Embryonic facial prominence (tissue), 1 donor: ENCODE data around the gene EFNA2.

Experiments used
- DNase-seq: peaks from one replicate; pipeline ENCODE4 v3.0.0-alpha.2; 2016; ENCODE audit errors: extremely low spot score

Gene EFNA2

DNA sequence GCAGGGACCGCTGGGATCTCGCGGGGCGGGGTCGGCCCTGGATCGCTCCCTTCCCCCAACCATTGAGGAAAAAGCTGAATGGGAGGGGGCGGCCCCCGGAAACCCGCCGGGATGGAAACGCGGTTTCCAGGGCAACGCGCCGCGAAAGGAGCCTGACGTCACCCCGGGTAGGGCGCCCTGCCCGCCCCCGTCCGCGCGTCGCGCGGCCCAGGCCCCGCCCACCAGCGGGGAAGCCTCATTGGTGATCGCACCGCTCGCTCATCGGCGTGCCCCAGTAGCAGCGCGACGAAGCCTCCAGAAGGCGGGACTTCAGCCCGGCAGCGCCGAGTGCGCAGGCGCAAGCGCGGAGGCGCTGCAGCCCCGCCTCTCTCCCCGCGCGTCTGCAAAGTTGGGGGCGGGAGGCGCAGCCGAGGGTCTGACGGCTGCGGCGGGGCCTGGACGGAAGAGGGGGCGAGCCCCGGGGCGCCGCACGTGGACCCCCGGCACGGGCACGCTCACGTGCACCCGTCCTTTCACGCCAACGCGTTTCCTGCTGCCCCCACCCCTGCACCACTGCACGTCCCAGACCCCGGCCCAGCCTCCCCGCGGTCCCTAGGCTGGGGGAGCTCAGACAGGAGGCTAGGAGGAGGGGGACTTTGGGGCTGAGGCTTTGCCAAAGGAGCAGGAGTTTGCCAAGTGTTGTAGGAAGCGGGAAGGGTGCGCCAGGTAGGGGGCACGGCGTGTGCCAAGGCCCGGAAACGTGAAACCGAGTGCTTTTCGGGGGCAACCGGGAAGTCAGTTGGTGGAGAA lies 24.7 kb upstream of the EFNA2 start:
- DNase-seq, result peak; percentile 96

DNA sequence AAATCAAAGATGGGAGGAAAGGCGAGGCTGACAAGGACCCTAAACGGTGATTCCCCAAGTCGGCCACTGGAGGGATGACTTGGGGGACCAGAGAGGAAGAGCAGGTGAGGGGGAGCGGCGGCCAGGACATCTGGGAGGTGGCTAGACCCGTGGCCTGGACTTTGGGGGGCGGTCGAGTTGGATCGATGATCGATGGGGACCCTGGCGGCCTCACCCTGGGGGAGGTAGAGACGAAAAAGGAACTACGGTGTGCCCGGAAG lies 24.2 kb upstream of the EFNA2 start:
- DNase-seq, result no peak

DNA sequence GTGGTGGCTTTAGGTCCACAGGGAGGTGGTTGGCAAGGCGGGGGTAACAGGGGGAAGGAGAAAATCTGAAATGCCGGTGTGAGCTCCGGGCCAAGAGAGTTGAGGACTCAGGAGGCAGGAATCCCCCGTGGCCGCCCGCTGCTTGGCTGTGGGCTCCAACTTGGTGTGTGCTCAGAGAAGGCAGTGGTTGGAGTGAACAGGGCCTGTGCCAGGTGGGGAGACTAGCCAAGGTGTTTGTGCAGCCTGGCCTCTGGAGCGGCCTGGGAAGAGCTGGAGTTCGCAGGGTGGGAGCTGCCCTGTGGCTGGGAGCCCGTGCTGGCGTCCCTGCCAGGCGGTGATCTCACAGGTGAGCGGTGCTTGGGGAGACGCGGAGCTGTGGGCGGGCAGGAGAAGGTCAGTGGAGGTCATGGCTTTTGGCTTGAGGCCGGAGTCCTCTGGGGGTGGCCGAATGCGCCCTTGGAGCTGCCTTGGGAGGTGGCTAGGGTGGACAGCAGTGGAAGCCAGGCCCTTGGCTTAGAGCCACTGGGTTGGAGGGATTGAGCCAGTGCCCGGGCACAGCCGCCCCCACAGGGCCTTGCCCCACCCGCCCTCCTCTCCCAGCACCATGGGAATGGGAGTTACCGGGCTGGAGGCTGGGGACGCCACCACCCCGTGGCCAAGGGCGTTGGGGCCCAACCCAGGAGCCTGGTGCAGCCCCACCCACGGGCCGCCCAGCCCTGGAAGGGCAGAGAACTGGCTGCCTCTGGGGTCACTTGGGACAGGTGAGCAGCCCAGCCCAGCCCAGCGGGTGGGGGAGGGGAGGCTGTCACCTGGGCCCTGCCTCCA lies 23.7 kb upstream of the EFNA2 start:
- DNase-seq, result no peak

DNA sequence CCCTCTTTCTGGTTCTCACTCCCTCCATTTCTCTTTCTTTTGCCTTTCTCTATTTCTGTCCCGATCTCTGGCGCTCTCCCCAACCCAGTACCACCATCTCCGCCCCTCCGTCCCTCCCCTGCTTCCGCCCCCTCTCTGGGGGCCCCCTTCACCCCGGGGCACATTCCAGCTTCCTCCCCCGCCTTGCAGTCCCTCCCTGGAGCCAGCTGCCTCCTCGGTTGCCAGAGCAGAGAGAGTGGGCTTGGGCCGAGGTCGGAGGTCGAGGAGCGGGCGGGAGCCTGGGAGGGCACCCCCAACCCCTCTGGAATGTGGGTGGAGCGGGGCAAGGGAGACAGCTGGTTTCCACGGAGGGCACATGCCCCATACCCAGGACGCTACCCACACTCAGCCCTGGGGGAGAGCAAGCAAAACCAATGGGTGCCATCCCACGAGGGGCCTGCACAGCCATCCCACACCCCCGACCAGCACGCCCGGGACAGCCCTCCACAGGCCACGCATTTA lies 23.0 kb upstream of the EFNA2 start:
- no peak for DNase-seq

DNA sequence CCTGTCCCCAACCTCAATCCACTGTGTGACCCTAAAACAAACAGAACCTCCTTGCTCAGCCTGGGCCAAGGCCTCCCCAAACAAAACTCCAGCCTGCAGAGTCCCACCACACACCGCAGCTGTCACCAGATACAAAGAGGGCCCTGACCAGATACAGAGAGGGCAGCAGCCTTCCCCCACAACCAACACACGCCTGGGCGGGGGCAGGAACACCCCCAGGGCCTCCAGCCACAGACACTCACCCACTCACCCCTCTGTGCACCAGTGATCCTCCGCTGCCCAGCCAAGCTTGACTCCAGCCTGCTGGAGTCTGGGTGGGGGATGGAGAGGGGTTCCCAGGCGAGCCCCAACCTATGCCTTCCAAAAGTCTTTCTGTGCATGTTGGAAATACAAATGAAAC lies 22.5 kb upstream of the EFNA2 start:
- no peak for DNase-seq

DNA sequence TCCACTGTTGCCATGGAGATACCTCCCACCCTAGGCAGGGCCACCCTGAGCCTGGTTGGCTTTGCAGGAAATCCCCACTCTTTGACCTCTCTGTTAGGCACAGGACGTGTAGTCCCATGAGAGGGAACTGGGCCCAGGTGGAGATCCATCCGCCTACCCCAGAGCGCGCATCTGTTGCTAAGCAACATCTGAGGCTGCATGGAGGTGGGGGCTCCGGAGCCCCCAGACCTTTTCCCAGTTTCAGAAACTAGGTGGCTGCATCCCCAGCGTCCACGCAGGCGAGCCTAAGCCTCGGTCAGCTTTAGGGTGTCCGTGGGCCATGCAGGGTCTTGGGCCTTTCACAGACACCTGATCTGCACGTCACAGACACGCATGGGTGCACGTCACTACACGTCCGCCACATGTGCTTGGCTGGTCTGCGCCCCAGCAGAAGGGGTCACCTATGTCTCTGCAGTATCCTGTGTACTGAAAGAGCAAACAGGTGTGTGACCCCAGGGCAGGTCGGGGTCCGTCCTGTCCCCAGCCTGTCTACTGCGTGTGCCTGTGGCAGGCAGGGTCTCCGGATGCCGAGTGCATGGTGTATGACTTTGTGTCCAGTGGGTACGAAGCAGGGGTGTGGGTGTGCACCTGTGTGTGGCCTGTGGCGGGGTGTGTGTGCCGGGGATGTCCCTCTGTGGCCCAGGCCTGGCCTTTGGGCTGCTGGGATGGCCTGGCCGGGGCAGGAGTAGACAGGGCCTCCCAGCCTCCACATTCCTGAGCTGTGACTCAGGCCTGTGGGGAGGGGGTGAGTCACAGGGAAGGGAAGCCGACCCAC lies 20.7 kb upstream of the EFNA2 start:
- no peak for DNase-seq

DNA sequence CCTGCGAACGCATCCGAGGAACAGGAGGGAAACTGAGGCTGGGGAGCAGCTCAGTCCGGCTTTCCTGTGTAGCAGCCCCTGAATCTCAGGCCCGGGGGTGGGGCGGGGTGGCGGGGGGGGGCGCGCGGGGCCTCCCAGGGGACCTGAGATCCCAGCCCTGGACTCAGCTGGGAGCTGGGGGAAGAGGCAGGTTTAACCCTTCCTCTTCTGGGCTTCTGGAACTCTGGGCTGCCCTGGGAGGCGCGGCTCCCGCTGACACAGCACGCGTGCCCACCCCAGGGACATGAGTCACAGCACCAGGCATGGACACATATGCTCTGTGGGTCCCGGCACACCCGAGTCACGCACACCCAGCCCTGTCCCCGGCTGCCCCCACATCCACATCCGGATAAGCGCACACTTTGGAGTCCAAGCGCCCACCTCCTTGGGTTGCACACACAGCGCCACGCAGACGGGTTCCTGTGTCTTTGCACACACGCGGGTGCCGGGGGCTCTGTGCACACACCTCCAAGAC lies 20.0 kb upstream of the EFNA2 start:
- no peak for DNase-seq

DNA sequence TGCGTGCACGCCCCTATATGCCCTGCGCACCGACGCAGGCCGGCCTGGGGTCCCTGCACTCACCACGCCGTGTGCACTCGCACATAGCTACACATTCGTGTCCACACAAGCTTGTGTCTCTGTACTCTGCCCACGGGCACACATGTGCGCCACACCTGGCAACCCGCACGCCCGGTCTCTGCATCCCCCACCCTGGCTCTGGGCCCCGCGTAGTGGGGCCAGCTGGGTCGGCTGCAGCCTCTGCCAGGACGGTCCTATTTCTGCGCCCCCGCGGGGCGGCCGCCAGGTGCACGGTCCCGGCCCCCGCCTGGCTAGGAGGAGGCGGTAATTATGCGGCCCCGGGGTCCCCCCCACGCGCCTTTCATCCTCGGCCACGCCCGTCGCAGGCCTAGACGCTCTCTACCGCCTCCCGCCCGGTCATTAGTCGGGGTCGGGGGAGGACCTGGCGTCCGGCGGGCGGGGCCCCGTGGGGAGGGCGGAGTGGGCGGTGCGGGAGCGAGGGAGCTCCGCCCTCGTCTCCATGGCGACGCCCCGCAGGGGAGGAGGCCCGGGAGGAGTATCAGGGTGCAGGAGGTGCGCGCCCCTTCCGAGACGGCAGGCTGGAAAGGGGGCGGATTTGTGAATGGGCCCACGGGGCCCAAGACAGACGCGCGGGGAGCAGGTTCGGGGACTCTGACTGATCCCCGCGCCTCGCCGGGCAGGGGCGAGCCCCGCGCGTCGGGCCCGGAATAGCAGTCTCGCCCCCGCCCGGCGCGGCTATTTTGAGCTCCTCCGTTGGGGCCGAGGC lies 19.4 kb upstream of the EFNA2 start:
- DNase-seq, result no peak

DNA sequence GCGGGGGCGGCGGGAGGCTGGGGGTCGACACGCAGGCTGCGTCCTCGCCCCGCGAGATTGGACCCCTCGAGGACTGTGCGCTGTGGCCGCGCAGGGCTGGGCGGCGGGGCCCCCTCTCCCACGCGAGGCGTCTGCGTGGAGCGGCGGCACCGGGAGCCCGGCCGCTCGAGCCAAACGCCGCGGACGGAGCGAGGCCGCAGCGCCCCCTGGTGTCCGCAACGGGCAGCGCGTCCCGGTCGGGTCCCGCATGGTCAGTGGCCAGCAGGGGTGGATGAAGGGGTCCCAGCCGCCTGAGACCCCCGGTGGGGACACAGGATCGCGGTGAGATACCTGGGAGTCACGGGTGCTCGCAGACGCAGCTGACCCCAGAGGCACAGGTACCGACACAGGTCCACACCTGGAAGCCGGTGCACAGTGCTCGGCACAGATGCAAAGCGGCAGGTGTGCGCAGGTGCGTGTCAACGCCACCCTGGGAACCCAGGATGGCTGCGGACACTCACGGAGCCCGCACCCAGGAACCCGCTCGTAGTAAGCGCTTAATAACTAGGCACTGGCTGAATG lies 18.7 kb upstream of the EFNA2 start:
- no peak for DNase-seq

DNA sequence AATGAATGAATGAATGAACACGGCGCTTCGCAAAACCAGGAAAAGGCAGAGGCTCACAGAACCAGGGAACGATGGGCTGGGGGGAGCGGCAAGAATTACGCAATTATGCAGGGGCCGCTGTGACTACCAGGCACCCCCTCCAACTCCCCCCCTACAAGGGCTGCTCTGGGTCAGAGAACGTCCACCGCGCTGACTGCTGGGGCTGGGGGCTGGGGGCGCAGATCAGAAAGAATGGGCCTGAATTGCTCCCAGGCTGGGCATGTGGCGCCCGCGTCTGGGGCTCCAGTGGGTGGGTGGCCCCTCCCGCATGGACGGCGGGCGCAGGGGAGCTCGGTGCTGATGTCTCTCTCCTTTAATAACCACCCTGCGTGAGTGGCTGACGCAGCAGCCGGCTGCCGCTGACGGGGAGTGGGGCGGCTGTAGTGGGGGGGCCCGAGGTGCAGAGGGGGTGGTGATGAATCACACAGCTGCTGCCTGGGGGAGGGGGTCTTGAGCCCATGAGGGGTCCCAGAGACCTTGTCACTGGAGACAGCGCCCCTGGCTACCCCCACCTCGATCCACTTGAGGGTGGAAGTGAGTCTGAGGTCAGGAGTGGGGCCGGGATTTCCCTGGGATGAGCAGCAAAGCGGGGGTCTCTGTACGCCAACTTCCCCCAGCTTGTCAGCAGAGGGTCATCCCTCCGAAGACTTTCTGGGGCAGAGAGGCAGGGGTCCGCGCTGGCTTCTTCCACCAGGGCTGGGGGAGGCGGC lies 18.0 kb upstream of the EFNA2 start:
- DNase-seq, result no peak

DNA sequence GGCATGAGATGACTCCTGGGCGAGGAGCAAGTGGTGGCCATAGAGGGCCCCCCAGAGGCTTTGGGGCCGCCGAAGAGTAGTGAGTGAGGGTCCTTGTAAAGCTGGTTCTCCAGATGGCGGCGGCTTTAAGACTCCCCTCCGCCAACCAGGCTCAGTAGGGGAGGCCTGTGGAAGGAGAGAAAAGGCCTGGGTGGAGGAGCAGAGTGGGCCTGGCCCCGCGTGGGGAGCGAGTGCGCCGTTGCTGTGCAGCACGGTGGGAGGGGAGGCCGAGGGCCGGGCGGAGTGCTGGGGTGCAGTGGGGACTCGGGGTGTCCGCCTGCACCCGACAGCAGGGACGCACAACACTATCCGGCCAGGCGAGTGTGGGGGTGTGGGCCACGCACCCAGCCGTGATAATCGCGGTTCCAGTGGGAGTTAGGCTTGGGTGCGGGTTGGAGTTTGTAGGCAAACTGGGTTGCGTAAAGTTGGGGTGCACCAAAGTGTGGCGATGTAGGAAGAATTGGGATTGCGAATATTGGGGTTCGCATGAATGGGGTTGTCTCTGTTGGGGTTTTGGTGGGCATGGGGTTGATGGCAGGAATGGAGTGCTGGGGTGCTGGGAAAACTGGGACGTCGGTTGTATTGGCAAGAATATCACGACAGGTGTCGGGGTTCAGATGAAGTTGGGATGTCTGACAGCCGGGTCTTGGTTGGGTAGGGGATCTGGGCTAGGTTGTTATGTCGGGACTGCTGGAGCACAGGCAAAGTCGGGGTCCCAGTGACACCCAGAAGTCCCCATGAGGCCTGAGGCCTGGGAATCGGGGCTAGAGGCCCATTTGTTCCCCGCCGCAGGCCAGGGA lies 17.2 kb upstream of the EFNA2 start:
- DNase-seq, result no peak

DNA sequence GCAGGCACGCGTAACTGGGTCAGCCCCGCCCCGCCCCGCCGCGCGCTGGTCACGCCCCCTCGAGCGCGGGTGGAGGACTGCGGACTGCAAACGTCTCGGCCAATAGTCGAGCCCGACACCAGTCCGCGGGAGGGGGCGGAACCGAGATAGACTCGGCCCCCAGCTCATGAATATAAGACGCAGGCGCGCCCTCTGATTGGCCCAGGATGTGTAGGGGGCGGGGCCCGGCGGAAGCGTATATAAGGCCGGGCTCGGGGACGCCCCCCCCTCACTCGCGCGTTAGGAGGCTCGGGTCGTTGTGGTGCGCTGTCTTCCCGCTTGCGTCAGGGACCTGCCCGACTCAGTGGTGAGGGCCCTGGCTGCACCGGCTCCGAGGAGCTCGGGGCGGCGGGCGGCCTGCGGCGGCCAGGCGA lies 16.6 kb upstream of the EFNA2 start, which contains the start of gene CIRBP:
Gene CIRBP (plus strand): TSS at position 268 of the 413 bp plus-strand sequence. CDS start 1,602 bp downstream, outside the sequence.
- peak; percentile 98 for DNase-seq

DNA sequence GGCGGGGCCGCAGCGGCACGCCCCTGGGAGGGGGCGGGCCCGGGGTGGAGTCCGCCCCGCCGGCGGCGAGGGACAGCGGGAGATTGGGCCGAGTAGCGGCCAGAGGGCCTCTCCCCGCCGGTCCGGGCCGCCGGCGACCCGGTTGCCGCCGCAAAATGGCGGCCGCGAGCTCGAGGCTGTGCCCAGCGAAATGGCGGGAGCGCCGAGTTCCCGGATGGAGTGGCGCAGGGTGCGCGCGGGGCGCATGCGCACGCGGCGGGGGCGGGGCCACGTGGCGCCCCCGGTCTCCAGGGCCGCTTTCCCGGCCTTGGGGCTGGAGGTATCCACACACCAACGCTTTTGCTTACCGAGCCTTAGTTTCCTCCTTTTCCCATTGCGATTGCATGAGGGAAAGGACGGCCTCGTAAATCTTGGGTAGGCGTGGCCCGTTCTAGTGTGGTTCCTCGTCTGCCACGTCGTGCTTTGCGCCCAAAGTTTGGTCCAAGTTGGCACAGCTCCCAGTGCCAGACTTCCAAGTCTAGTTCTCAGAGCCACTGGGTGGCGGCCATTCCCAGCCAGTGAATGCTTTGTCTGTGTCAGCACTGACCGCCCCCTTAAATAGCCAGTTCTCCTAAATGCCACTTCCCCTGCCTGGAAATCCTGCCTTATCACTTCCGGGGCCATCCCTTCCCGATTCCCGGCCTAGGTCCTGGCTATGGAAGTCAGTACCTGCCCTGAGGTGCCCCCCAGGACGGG lies 16.0 kb upstream of the EFNA2 start:
- DNase-seq, result no peak

DNA sequence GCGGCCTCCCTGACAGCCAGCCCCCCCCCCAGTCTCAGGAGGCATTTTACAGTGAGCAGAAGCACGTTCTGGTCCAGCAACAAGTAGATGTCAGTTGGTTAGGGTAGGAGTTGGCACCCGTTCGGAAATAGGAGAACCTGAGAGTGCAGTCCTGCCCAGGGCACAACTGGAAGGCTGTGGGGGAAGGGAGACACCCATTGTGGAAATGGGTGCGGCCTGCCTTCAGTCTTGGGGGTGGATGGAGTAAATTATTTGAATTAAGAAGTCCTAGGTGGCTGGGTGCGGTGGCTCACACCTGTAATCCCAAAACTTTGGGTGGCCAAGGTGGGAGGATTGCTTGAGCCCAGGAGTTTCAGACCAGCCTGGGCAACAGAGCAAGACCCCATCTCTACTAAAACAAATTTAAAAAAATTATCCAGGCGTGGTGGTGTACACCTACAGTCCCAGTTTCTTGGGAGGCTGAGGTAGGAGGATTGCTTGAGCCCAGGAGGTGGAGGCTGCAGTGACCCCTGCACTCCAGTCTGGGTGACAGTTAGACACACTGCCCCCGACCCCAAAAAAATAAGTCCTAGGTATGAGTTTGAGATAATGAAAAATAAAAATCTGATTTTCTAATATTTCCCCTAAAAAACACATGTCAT lies 15.3 kb upstream of the EFNA2 start:
- DNase-seq, result no peak

DNA sequence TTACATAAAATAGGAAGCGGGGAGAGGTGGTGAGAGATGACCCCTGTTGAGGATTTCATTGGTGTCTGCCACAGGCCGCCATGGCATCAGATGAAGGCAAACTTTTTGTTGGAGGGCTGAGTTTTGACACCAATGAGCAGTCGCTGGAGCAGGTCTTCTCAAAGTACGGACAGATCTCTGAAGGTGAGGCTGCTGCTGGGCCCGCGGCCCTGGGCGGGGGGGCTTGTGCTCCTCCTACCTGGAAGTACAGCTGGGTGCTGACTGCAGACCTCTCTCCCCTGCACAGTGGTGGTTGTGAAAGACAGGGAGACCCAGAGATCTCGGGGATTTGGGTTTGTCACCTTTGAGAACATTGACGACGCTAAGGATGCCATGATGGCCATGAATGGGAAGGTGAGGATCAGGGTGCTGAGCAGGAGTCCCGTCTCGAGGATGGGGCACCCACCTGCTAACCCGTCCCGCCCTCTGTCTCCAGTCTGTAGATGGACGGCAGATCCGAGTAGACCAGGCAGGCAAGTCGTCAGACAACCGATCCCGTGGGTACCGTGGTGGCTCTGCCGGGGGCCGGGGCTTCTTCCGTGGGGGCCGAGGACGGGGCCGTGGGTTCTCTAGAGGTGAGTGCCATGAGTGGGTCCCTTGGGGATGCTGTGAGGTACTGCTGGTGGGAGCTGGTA lies 14.7 kb upstream of the EFNA2 start:
- no peak for DNase-seq

DNA sequence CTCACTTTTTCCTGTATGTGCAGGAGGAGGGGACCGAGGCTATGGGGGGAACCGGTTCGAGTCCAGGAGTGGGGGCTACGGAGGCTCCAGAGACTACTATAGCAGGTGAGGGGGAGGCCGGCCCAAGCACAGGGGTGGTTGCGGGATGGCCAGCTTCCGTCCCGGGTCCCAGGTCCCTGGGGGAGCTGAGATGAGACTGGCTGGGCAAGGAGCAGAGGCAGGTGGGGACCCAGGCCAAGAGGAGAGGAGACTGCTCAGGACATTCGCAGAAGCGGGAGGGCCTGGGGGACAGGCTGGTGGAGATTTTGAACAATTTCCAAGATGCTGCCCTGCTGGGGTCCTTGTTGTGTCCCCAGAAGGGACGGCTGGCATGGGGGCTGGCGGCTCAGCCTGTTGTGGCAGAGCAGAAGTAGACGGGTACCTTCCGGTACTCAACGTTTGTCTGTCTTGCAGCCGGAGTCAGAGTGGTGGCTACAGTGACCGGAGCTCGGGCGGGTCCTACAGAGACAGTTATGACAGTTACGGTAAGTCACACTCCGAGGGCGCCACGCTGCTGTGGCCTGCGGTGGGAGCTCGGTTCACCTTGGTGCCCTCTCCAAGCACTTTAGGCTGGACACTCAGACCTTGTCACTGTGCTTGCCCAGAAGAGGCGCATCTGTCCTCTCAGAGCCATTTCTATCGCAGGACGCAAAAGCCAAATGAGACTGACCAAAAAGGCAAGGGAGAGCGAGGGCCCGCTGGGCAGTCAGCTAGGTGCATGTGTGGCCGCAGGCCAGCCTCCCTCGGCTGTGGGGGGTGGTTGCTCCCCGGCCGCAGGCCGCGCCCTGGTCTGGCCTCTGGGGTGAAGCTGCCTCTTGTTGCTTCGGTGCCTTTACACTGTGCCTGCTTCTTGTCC lies 13.9 kb upstream of the EFNA2 start:
- no peak for DNase-seq
